NCI-H1417 treated with DMSO at 0.1 percent for 48 hours (cell line): ENCODE data around the gene RXRG.

Experiments
- DNase-seq: peaks from one replicate; lab custom pipeline; 2025; lab: John Stamatoyannopoulos, UW

RXRG gene

DNA sequence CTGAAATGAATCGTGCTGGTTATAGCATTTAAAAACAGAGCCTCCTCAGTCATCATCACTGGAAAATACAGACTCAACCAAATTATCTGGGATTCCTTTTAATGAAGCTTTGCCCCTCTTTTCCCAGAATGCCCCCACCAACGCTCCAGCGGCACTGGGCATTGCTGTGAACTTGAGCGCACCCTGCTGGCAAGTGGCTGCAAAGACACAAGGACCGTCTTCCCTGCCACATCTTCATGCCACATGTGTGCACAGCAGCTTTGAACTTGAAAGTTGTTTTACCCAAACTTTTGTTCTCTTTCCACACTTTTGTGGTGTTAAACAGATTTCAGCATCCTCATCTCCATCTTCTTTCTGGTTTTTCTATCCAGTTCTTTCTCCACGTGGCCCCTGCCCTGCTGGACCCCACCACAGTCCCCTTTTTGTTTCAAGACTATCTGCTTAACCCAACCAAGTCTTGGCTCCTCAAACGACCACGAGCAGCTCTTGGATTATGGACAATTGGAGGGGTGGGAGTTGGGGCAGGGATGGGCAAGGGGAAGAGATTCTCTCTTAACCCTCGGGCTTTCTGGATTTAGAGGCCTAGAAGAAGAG lies 75.6 kb downstream of the RXRG start:
- no peak for DNase-seq

DNA sequence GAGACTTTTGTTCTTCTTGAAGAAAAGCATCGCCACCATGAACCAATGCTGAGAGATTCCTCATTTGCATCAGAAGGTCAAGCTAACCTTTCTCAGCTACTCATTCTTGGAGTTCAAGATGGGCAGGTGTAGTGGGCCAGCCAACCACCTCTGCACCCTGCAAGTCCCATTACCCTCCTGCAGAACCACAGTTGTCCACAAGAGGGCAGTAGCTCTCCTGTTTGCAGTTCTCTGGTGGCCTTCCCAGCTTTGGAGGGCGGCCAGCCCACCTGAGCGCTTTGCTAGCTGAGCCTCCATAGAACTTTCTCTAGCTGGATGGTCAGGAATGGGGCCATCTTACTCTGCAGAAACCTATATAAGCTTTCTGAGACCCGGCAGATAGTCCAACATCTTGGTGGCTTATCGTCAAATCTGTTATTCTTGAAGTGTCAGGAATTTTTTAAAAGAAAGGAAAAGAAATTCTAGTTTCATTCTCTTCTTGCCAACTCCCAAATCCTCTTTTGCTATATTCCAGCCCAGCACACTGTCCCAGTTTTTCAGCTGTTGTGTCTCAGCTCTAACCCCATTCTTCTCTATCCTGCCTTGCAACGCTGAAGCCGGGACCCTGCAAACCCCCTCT lies 77.4 kb downstream of the RXRG start:
- no peak for DNase-seq

DNA sequence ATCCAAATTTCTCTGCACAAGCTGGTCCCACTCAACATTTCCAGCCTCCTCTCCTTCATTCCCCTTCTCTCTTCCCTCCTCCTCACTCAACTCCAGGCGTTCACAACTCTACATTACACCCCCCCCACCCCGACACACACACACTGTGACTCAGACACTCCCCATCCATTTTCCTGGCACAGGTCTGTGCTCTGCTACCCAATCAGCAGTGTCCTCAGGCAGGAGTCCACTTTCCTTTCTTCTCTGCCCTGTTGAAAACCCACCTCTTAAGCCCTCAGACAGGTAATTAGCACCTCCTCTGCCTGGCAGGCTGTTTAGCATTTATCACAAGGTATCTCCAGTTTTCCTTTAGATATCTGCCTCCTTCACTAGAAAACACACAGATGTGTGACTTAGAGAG lies 79.6 kb downstream of the RXRG start:
- DNase-seq: peak; percentile 9

DNA sequence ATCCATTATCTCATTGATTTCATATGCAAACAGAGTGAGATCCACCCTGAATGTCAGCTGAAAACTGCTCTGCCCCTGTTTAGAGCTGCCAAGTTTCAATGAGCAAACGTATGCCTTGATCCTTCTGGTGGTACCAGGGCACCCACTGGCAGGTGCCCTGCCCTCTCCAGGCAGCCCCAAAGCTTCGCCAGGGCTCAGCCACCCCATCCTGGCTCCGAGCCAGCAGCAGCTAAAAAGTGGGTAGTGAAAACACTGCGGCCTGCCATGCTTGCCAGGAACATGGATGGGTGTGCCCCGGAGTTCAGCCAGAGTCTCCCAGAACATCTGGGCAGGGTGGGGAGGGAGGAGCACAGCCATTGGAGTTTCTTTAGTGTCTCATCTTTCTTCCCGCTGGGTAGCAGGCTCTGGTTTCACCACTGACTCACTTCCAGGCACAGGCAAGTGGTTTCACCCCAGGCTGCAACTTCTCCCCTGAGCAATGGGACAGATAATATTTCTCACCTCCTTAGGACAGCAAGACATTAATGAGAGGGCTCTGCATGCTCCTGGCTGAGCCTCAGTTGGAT lies 80.3 kb downstream of the RXRG start:
- no peak for DNase-seq

DNA sequence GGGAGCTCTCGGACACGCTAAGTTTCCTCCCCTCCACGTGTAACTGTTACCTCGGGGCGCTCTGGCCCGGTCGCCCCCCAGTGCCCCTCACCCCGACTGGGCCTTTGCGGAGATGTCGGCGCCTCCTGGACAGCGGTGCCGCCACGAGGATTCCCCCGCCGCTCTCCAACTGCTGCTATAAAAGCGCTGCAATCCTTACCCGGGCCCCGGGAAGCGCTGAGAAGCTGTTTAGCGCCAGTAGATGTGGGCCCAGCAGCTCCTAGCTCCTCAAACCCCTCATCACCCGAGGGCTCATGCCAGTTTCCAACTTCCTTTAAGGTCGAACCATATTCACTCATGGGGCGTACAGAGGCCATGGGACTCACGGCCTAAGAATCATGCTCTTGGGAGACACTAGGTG lies 88.0 kb downstream of the RXRG start:
- no peak for DNase-seq

DNA sequence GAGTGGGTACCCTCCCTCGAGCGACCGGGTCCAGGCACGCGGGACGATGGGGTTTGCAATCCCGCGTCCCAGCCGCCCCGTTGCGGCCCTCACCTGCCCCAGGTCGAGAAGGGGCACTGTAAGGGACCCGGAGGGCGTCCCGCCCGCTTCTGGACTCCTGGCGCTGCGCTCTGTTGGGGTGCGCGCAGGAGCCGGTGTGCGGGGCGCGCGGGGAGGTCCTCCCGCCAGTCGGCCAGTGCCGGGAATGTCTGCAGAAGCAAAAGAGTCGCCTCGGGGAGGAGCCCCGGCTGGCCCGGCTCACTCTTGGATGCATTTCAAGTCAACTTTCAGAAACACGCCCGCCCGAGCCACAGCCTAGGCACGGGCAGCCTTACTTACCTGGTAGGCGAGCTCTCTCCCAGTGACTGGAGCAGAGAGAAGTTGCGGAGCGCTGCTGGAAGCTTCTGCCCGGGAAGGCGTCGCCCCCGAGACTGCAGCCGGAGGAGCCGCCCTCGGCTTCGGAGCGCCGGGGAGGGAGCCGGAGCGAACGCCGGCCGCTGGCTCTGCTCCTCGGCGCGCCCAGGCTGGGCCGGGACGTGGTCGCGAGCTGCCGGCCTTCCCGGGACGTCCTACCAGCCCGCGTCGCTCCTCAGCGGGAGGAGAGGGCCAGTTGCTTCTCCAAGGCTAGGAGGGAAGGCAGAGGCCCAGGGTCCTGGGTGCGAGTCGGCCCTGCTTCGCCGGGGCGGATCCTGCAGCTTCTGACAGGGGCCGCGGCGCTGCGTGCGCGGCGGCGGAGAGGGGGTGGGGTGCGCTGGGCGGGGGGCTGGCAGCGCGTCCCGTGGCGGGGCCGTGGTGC lies 88.7 kb downstream of the RXRG start, which contains the start of gene LMX1A:
Gene LMX1A (minus strand): TSS at position 739 of the 835 bp plus-strand sequence. CDS start 1,156 bp downstream, outside the sequence.
- no peak for DNase-seq

DNA sequence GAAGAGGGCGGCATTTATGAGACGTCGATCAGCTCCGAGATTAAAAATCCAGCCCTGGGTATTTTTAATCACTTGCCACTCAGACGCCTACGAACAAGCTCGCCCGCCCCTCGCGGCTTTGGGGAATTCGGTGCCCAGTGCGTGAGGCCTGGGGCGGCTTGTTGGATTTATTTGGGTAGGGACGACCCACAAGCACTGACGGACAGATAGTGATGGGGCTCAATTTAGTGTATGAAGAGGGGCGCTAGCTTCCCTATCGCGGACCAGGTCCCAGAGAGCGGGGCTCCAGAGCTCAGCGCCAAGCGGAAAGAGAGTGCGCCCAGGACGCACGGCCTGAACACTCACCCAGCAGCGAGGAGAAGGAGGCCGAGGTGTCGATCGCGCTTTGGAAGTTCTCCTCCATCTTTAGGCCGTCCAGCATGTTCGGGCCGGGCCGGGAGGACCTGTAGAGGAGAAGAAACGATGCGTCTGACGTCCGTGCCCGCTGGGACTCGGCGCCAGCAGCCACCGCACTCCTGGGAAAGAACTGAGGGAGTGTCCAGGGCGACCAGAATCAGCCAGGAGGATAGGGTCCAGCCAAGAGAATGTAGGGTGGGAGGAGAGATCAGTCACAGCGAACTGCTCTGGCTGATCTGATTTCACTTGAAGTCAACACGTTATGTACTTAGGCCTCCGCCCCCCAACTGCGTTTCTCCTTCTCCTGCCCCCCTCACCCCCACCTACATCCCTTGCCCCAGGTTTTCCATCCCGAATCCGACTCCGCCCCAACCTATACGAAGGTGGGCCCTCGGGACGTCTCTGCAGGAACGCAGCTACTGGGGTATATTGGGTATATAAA lies 89.6 kb downstream of the RXRG start:
- DNase-seq: no peak

DNA sequence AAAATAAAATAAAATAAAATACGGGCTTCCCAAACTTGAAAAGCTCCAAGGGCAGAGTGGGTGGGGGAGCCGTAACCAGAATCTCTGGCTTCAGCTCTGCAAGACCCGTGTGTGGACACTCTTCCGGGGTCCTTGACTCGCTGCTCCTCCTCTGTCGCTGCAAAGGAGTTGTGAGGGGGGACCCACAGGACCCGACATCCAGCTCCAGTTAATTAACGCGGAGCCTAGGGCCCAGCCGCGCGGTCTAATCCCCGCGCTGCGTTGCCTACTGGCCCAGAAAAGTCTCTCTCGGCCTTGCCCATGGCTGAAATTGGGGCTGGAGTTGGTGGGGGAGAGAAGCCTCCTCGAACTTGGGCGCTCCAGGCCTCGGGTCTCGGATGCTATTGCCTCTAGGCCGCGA lies 90.2 kb downstream of the RXRG start:
- no peak for DNase-seq

DNA sequence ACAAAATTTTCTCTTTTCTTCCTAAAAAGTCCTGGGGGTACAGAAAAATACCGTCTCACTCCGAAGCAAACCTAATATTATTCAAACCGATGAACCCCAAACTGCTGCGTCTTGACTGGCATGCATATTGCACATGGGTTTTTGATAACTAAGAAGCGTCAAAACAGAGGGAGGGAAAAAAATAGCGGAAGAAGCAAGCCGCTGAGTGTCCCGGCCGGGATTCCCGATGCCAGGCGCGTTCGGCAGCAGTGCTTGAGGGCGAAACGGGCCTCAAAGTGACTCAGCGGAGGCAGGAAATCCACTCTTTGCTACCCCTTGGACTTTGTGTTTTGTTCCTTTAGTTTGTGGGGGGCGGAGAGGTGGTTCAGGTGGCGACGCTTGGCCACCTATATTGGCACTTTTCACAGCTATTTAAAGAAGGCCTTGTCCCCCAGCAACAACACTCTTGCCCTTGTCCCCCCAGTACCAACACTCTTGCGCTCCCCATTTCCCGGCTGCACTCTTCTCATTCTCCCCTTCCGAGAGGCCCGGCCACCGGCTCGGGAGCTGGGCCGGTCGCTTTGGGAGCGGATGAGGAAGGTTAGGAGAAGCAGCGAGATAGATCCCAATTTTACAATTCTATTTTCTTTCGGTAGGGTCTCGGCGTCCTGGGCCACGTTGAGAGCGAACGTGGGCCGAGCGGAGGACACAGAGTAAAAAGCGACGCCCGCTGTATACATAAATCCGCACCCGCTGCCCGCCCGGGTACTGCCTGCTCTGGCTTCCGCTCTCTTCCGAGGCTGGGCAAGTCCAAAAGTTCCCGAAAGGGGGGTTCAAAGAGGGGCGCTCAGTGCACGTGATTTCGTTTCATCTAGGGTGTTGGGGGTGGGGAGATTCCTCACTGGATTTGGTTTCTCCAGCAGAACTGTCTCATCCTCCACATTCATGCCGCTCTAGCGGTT lies 90.9 kb downstream of the RXRG start:
- no peak for DNase-seq

DNA sequence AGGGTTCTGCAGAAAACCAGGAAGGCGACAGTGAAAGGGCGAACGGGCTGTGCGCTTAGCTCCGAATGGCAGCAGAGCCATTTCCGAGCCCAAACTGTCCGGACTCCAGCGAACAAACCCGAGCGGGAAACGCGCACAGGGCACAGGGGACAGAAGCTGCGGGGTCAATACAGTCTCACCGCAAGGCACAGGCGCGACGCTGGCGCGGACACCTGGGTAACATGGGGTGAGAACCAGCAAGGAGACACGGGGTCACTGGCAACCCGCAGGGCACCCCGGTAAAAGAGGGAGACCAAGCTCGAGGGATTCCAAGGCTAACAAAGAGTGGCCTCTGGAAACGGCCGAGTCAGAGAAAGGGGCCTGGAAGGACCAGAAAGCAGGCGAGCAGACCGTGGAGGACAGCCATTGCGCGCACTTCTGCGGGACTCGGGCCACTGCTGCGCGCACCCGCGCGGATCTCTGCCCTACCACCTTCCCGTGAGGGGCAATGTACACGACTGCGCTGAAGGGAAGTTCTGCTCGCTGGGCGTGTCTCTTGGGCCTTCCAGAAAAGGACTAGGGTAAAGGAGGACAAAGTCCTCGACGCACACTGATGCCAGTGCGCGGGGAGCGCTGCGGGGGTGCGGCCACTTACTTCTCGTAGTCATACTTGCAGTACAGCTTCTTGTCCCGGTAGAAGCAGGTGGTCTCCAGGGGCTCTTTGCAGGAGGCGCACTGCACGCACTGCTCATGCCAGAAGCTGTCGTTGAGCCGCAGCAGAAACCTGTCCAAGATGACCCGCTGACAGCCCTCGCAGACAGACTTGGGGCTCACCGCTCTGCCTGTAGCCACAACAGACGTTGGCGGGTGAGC lies 92.3 kb downstream of the RXRG start:
- DNase-seq: no peak

DNA sequence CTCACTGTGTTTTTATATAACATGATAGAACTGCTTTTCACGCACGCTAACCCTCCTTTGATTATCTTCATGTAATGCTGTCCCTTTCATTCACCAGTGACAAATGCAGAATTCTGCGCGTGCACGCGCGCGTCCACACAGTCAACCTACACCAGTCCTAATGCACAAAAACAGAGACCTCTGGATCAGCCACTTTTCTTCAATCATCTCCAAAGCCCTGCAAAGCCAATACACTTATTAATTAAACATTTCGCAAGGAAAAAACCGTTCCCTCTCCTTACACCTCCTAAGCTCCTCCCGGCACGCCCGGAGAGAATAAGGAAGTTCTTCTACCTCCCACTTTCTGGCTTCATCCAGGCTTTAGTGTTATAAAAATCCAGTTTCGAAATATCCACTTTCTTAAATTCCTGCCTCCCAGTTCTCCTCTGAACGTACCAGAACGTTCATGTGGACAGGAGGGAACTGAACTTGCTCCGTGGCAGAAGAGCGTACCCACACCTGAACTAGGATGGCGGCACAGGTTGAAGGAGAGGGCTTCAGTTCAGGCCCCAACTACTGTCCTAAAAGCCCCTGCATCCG lies 93.0 kb downstream of the RXRG start:
- no peak for DNase-seq
